ENCODE results near the gene C15orf62. TPM values are rescaled to one million over a fixed set of nuclear protein-coding genes. Genes with fewer than 3 reads are reported as not detected.

C15orf62 gene
- total RNA-seq, 4 donors from 2014 or later: 0.59 TPM; not detected in 3

DNA sequence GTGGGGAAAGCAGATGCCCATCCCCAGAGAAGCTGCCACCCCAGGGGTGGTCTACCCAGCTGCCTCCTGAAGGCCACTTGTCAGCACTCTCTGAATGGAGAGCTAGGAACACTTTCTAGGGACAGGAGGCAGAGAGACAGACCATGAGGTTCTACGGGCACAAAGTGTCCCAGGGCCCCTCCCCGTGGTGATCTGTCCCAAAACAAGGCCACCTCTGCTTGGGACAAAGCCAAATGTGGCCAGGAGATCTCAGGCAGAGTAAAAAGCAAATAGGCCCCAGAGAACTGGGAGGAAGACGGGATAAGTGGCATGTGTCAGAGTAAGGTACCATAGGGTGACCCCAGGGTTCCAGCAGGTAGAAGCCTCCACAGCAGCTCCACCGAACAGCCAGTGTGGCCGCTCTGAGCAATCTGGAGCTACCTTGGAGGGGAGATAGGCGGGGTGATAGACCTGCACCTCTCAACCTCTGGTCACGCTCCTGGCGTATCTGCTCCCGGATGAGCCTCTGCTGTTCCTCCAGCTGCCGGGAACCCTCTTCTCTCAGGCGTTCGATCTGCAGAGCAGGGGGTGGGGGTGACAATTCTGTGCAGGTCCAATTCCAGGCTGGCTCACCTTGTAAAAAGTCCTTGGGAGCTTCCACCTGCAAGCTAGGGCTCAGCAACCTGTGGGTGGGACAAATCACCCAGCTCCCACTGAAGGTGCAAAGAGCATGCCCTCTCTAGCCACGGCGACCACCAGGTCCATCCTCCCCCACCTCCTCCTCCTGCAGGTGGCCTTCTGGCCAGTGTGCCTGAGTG lies 6.2 kb downstream of the C15orf62 start:
- Histone ChIP-seq H3K4me3 (no peak overlapping the region), H3K27ac (peak overlapping the region in 1 of 4 donors; percentile 36), H3K27me3 (no peaks in the 10 kb centered on the region), H3K9me3 (no peaks in the 10 kb centered on the region), H3K4me1 (peaks cover 0 to 5% (median 0%) of the 10 kb centered on the region in 4 donors), H3K36me3 (peaks cover 7 to 92% (median 29%) of the 10 kb centered on the region in 3 donors)
- WGBS, 2 donors: 92 to 93% methylated on average over 14 of the region's 14 CpGs
- no peak for TF ChIP-seq POLR2A (IDR thresholded peaks at IDR 0.05)
- TF ChIP-seq, protein P1, sequence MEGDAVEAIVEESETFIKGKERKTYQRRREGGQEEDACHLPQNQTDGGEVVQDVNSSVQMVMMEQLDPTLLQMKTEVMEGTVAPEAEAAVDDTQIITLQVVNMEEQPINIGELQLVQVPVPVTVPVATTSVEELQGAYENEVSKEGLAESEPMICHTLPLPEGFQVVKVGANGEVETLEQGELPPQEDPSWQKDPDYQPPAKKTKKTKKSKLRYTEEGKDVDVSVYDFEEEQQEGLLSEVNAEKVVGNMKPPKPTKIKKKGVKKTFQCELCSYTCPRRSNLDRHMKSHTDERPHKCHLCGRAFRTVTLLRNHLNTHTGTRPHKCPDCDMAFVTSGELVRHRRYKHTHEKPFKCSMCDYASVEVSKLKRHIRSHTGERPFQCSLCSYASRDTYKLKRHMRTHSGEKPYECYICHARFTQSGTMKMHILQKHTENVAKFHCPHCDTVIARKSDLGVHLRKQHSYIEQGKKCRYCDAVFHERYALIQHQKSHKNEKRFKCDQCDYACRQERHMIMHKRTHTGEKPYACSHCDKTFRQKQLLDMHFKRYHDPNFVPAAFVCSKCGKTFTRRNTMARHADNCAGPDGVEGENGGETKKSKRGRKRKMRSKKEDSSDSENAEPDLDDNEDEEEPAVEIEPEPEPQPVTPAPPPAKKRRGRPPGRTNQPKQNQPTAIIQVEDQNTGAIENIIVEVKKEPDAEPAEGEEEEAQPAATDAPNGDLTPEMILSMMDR (IDR thresholded peaks at IDR 0.05): no peak
- no peak for TF ChIP-seq EP300 (IDR thresholded peaks at IDR 0.05)
- no peak for DNase-seq (ENCODE audit: low spot score in 2 of 2)

DNA sequence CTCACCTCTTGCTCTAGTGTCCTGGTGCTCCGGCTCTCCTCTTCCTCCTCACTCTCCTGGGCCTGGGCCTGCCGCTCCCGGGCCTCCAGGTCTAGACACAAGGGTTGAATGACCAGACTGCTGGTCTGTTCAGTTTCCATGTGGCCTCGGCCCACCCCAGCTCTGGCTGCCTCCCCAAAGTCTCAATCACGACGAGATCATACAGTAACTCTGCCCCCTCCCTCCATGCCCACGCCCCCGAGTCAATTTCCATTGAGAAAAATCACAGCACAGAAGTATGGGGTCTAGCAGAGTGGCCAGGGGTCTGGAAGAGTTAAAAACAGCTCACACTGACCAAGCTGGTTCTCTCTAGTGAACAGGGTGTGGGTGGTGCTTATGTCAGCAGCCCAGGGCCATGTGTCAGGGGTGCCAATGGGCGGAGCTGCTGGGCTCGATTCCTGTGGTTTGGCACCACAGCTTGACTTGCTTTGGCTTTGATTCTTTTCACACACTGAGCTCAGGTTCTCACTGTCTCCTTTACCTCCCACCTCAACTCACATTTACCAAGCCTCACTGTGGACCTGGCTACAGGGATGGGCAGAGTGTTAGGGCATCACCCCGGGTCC lies 6.9 kb downstream of the C15orf62 start:
- TF ChIP-seq EP300 (IDR thresholded peaks at IDR 0.05) (no peak), POLR2A (IDR thresholded peaks at IDR 0.05) (no peak)
- TF ChIP-seq, protein P1 (IDR thresholded peaks at IDR 0.05): no peak
- Histone ChIP-seq H3K4me3 (no peak overlapping the region), H3K9me3 (no peaks in the 10 kb centered on the region), H3K36me3 (peaks cover 7 to 85% (median 29%) of the 10 kb centered on the region in 3 donors), H3K27me3 (no peaks in the 10 kb centered on the region), H3K4me1 (peaks cover 0 to 5% (median 0%) of the 10 kb centered on the region in 4 donors), H3K27ac (peak overlapping the region in 2 of 4 donors; percentile 36 to 50)
- WGBS, 2 donors: 49 to 69% methylated on average over 11 of the region's 11 CpGs
- peak in 1 of 2 donors; percentile 14 for DNase-seq (ENCODE audit: low spot score in 2 of 2)

DNA sequence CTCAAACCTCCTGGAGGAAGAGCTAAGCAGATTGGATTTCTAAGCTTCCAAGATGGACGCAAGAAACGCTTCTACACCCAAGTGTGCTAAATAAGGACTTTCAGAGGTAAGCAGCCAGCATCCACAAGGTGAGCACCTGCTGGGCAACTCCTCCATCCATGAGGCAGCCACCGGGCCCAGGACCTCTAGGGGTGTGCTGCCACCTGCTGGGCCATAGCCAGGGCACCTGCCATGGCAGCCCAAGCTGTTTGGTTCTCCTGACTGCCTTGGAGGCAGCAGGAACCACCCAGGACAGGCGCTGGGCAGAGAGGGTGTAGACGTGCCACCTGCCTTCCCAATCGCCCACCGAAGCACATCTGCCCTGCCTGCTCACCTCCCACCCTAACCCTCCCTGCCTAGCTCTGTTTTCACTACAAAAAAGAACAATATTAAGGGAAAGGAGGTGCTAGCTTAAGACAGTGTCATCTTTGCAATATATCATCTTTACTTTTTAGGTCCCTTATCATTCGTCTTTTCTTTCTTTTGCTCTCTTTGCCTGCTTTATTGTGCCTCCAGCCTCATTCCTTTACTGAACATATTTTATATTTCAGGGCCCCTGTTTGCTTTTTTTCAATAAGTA lies 12.9 kb downstream of the C15orf62 start:
- H3K4me3 ChIP-seq: no peak overlapping the region
- DNase-seq (ENCODE audit: low spot score in 2 of 2): no peak
- peaks cover 3 to 30% (median 9%) of the 10 kb centered on the region in 3 donors for H3K36me3 ChIP-seq
- 61 to 67% methylated on average over 7 to 8 of the region's 8 CpGs for WGBS, 2 donors
- no peaks in the 10 kb centered on the region for H3K9me3 ChIP-seq
- TF ChIP-seq, protein P1 (IDR thresholded peaks at IDR 0.05): peak; percentile 6 to 59 (median 26)
- TF ChIP-seq POLR2A (IDR thresholded peaks at IDR 0.05): no peak
- TF ChIP-seq EP300 (IDR thresholded peaks at IDR 0.05): no peak
- no peaks in the 10 kb centered on the region for H3K27me3 ChIP-seq
- H3K4me1 ChIP-seq: peaks cover 0 to 15% (median 4%) of the 10 kb centered on the region in 4 donors
- H3K27ac ChIP-seq: no peak overlapping the region

DNA sequence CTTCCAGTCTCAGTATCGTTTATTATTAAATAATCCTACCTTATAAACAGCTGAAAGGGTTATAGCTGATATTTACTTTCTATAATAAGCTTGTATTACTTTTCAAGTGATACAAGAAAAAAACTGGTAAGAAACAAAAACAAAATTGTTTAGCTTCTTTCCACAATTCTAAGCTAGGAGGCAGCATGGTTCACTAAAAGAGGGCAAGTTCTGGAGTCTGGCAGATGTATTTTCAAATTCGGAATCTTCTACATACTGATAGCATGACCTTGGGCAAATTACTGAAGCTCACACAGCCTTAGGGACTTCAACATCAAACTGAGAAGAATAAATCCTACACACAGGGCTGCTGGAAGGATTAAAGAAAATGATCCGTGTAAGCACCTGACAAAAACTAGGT lies 15.4 kb downstream of the C15orf62 start:
- Histone ChIP-seq H3K4me1 (peaks cover 0 to 26% (median 6%) of the 10 kb centered on the region in 4 donors), H3K4me3 (no peak overlapping the region), H3K27me3 (no peaks in the 10 kb centered on the region), H3K36me3 (peaks cover 0 to 6% (median 0%) of the 10 kb centered on the region in 3 donors), H3K9me3 (no peaks in the 10 kb centered on the region), H3K27ac (no peak overlapping the region)
- 76 to 78% methylated on average over 3 of the region's 3 CpGs for WGBS, 2 donors
- DNase-seq (ENCODE audit: low spot score in 2 of 2): no peak
- TF ChIP-seq, protein P1 (IDR thresholded peaks at IDR 0.05): no peak
- TF ChIP-seq POLR2A (IDR thresholded peaks at IDR 0.05) (no peak), EP300 (IDR thresholded peaks at IDR 0.05) (no peak)

Measured in tibial nerve (tissue), 4 donors.